ENCODE data around the gene A4GALT.

DNA sequence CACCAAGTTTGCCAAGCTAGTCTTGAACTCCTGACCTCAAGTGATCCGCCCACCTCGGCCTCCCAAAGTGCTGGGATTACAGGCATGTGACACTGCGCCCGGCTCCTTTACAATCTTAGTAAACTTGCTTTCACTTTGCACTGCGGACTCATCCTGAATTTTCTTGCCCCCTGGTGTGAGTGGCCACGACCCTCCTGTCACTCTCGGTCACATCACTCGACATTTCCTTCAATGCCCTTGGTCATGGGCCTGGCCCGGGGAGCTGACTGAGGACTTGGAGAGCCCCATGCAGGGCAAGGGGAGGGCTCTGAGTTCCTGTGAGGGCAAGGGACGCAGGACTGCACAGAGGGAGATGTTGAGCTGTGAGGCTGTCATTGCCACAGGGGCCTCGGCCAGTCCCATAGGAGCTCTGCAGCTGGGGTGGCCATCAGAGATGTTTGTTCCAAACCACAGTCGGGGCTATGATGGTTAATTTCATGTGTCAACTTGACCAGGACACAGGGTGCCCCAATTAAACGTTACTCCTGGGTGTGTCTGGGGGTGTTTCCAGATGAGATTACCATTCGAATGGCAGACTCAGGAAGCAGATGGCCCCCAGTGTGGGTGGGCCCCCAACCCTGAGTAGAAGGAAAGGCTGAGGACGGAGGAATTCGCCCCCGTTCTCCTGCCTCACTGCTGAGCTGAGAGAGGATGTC, 21.2 kb downstream of the A4GALT start:
- TF ChIP-seq CTCF (conservative IDR thresholded peaks at IDR 0.05 in 1 of 2, IDR thresholded peaks at IDR 0.05 in 1 of 2; ENCODE audit: low read depth in 1 of 2, low read length in 2 of 2) (no peak), EZH2 (IDR thresholded peaks at IDR 0.05; ENCODE audit: low read length, missing control alignments) (no peak)

Measured in fibroblast of lung (primary cell).